ENCODE data around the gene APBB1IP.

GRCh38 chr10:26508016-26508415, 69.9 kb downstream of the APBB1IP start:
- TF ChIP-seq CTCF (IDR thresholded peaks at IDR 0.05; ENCODE audit: low read depth, low read length, poor library complexity, severe bottlenecking) (no peak), EZH2phosphoT487 (IDR thresholded peaks at IDR 0.05; ENCODE audit: borderline replicate concordance, low read length) (no peak)

All from DOHH2 (cell line).